ENCODE measurements around the gene RNF113B.

RNF113B gene

DNA sequence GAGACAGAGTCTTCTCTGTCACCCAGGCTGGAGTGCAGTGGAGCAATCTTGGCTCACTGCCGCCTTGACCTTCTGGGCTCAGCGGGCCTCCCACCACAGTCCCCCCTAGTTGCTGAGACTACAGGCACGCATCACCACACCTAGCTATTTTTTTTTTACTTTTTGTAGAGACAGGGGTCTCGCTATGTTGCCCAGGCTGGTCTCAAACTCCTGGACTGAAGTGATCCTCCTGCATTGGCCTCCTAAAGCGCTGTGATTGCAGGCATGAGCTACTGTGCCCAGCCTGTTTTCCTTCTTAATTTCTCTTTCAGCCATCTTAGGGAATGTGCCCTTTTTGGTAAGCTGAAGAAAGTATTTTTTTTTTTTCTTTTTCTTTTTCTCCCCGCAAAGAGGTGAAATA, 42.6 kb upstream of the RNF113B start:
- no peak for DNase-seq
- Histone ChIP-seq H3K9me3 (ENCODE audit: control insufficient read depth, low read length) (no peaks in the 10 kb centered on the region), H3K4me1 (ENCODE audit: control insufficient read depth, insufficient read depth, low read length, poor library complexity, severe bottlenecking) (no peaks in the 10 kb centered on the region), H3K4me3 (ENCODE audit: insufficient read depth, low read depth, low read length, poor library complexity, severe bottlenecking) (no peak overlapping the region), H3K27ac (ENCODE audit: insufficient read depth, low read length, poor library complexity, severe bottlenecking) (no peak overlapping the region), H3K27me3 (replicated peaks; ENCODE audit: control insufficient read depth, insufficient read depth, low read length, poor library complexity, severe bottlenecking) (no peaks in the 10 kb centered on the region), H3K36me3 (ENCODE audit: control insufficient read depth, insufficient read depth, low read length) (no peaks in the 10 kb centered on the region)

- no peak overlapping the region for H3K4me3 ChIP-seq (ENCODE audit: insufficient read depth, low read depth, low read length, poor library complexity, severe bottlenecking)
- DNase-seq, result no peak
- no peak overlapping the region for H3K27ac ChIP-seq (ENCODE audit: insufficient read depth, low read length, poor library complexity, severe bottlenecking)
- no peaks in the 10 kb centered on the region for H3K36me3 ChIP-seq (ENCODE audit: control insufficient read depth, insufficient read depth, low read length)
- H3K4me1 ChIP-seq (ENCODE audit: control insufficient read depth, insufficient read depth, low read length, poor library complexity, severe bottlenecking), result no peaks in the 10 kb centered on the region
- no peaks in the 10 kb centered on the region for H3K9me3 ChIP-seq (ENCODE audit: control insufficient read depth, low read length)
- H3K27me3 ChIP-seq (replicated peaks; ENCODE audit: control insufficient read depth, insufficient read depth, low read length, poor library complexity, severe bottlenecking), result no peaks in the 10 kb centered on the region
Observed at GRCh38 chr13:98217597-98217996, 40.5 kb upstream of the RNF113B start.

GRCh38 chr13:98216711-98217285, 39.7 kb upstream of the RNF113B start:
- no peaks in the 10 kb centered on the region for H3K4me1 ChIP-seq (ENCODE audit: control insufficient read depth, insufficient read depth, low read length, poor library complexity, severe bottlenecking)
- no peak overlapping the region for H3K27ac ChIP-seq (ENCODE audit: insufficient read depth, low read length, poor library complexity, severe bottlenecking)
- H3K9me3 ChIP-seq (ENCODE audit: control insufficient read depth, low read length), result no peaks in the 10 kb centered on the region
- no peaks in the 10 kb centered on the region for H3K27me3 ChIP-seq (replicated peaks; ENCODE audit: control insufficient read depth, insufficient read depth, low read length, poor library complexity, severe bottlenecking)
- DNase-seq, result no peak
- no peaks in the 10 kb centered on the region for H3K36me3 ChIP-seq (ENCODE audit: control insufficient read depth, insufficient read depth, low read length)
- H3K4me3 ChIP-seq (ENCODE audit: insufficient read depth, low read depth, low read length, poor library complexity, severe bottlenecking), result no peak overlapping the region

DNA sequence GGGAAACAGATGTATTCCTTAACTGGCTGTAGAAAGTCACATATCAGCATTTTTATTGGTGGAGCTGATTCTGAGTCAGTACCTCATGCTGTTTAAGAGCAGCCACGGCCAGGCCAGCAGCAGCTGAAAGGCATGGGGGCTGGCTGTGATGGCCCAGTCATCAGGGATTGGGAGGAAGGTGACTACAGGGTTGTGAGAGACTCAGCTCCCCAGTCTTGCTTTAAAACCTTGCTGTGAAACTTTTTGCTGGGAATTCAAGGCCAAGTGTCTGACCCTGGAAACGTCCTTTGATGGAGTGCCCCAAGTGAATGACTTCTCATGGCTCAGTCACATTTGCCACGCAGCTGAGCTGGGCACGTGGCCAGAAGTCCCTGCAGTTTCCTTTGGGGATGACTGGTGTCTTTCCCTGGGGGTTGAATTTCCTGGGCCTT, 39.1 kb upstream of the RNF113B start:
- Histone ChIP-seq H3K4me3 (ENCODE audit: insufficient read depth, low read depth, low read length, poor library complexity, severe bottlenecking) (no peak overlapping the region), H3K27me3 (replicated peaks; ENCODE audit: control insufficient read depth, insufficient read depth, low read length, poor library complexity, severe bottlenecking) (no peaks in the 10 kb centered on the region), H3K27ac (ENCODE audit: insufficient read depth, low read length, poor library complexity, severe bottlenecking) (no peak overlapping the region), H3K36me3 (ENCODE audit: control insufficient read depth, insufficient read depth, low read length) (no peaks in the 10 kb centered on the region), H3K4me1 (ENCODE audit: control insufficient read depth, insufficient read depth, low read length, poor library complexity, severe bottlenecking) (no peaks in the 10 kb centered on the region), H3K9me3 (ENCODE audit: control insufficient read depth, low read length) (no peaks in the 10 kb centered on the region)
- no peak for DNase-seq

DNA sequence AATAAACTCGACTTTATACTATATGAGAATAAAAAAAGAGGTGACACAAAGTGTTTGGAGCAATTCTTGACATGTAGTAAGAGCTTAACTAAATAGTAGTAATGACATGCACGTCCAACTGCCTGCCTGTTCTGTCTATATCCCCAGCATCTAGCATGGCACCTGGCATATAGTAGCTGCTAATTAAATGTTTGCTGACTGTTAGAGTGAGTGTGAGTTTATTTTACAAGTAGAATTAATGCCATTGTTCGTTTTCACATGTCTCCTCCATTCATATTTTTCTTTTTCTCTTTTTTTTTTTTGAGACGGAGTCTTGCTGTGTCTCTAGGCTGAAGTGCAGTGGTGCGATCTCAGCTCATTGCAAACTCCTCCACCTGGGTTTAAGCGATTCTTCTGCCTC, 38.4 kb upstream of the RNF113B start:
- Histone ChIP-seq H3K27me3 (replicated peaks; ENCODE audit: control insufficient read depth, insufficient read depth, low read length, poor library complexity, severe bottlenecking) (no peaks in the 10 kb centered on the region), H3K4me3 (ENCODE audit: insufficient read depth, low read depth, low read length, poor library complexity, severe bottlenecking) (no peak overlapping the region), H3K36me3 (ENCODE audit: control insufficient read depth, insufficient read depth, low read length) (no peaks in the 10 kb centered on the region), H3K4me1 (ENCODE audit: control insufficient read depth, insufficient read depth, low read length, poor library complexity, severe bottlenecking) (no peaks in the 10 kb centered on the region), H3K9me3 (ENCODE audit: control insufficient read depth, low read length) (no peaks in the 10 kb centered on the region), H3K27ac (ENCODE audit: insufficient read depth, low read length, poor library complexity, severe bottlenecking) (no peak overlapping the region)
- no peak for DNase-seq

GRCh38 chr13:98214707-98215106, 37.6 kb upstream of the RNF113B start:
- Histone ChIP-seq H3K36me3 (ENCODE audit: control insufficient read depth, insufficient read depth, low read length) (no peaks in the 10 kb centered on the region), H3K27ac (ENCODE audit: insufficient read depth, low read length, poor library complexity, severe bottlenecking) (no peak overlapping the region), H3K27me3 (replicated peaks; ENCODE audit: control insufficient read depth, insufficient read depth, low read length, poor library complexity, severe bottlenecking) (no peaks in the 10 kb centered on the region), H3K4me3 (ENCODE audit: insufficient read depth, low read depth, low read length, poor library complexity, severe bottlenecking) (no peak overlapping the region), H3K4me1 (ENCODE audit: control insufficient read depth, insufficient read depth, low read length, poor library complexity, severe bottlenecking) (no peaks in the 10 kb centered on the region), H3K9me3 (ENCODE audit: control insufficient read depth, low read length) (no peaks in the 10 kb centered on the region)
- no peak for DNase-seq

DNA sequence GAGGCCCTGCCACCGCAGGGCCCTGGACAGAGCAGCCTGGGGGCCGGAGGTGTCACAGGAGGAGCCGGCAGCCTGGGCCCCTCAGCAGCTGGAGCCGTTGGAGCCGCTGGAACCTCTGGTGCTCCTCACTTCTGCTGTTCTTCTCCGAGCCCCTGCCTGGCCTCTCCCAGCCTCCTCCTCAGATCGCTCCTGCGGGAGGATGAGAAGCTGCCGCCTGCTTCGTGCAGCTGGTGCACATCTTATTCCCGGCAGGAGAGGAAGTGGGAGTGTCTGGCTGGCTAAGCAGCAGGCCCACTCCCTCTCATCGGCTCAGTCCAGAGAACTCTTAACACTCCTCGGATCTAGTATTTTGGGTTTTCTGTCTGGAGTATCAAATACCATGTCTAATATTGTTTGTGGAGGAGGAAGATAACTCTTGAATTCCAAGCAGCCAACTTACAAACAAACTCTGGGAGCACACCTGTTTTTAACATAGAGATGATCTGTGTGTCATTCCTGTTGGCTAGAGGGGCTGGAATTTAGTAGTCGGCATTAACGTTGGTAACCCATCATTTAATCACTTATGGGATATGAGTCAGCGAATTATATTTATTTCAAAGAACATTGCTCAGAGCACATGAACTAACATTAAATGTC, 37.1 kb upstream of the RNF113B start:
- Histone ChIP-seq H3K4me1 (ENCODE audit: control insufficient read depth, insufficient read depth, low read length, poor library complexity, severe bottlenecking) (no peaks in the 10 kb centered on the region), H3K36me3 (ENCODE audit: control insufficient read depth, insufficient read depth, low read length) (no peaks in the 10 kb centered on the region), H3K4me3 (ENCODE audit: insufficient read depth, low read depth, low read length, poor library complexity, severe bottlenecking) (no peak overlapping the region), H3K27me3 (replicated peaks; ENCODE audit: control insufficient read depth, insufficient read depth, low read length, poor library complexity, severe bottlenecking) (no peaks in the 10 kb centered on the region), H3K9me3 (ENCODE audit: control insufficient read depth, low read length) (no peaks in the 10 kb centered on the region), H3K27ac (ENCODE audit: insufficient read depth, low read length, poor library complexity, severe bottlenecking) (no peak overlapping the region)
- no peak for DNase-seq

DNA sequence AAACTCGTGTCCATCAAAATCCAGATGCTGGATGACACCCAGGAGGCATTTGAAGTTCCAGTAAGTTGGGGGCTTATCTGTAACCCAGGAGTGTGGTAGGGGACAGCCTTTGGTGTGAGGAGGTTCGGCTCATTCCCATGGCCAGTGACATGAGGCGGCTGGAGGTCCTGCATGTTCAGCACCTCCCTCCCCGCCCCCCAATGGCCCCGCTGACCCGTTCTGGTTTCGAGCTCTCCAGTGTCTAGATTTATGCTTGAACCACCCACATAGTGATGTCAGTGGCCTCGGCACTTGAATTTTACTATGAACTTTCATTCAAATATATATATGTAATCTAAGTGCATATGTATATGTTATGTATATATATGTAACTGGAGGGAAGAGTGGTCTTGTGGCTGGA, 36.3 kb upstream of the RNF113B start:
- Histone ChIP-seq H3K36me3 (ENCODE audit: control insufficient read depth, insufficient read depth, low read length) (no peaks in the 10 kb centered on the region), H3K27me3 (replicated peaks; ENCODE audit: control insufficient read depth, insufficient read depth, low read length, poor library complexity, severe bottlenecking) (no peaks in the 10 kb centered on the region), H3K27ac (ENCODE audit: insufficient read depth, low read length, poor library complexity, severe bottlenecking) (no peak overlapping the region), H3K4me3 (ENCODE audit: insufficient read depth, low read depth, low read length, poor library complexity, severe bottlenecking) (no peak overlapping the region), H3K4me1 (ENCODE audit: control insufficient read depth, insufficient read depth, low read length, poor library complexity, severe bottlenecking) (no peaks in the 10 kb centered on the region), H3K9me3 (ENCODE audit: control insufficient read depth, low read length) (no peaks in the 10 kb centered on the region)
- no peak for DNase-seq

DNA sequence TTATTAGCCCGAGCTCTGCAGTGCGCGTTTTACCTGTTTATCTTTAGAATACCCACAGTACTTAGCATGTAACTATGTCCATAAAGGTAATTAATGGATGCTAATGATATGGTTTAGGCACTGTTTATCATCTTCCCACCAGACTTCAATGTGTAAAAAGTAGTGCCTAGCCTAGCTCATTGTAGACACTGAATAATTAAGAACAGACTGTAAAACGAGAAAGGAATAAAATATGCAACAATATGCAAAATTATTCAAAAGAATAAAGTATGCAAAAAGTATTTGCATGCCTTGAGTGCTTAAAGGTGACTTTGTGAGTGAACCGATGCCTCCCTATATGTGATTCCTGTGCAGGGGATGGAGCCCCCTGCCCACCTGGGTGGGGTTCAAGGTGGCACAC, 35.7 kb upstream of the RNF113B start:
- H3K4me1 ChIP-seq (ENCODE audit: control insufficient read depth, insufficient read depth, low read length, poor library complexity, severe bottlenecking), result no peaks in the 10 kb centered on the region
- no peak overlapping the region for H3K4me3 ChIP-seq (ENCODE audit: insufficient read depth, low read depth, low read length, poor library complexity, severe bottlenecking)
- DNase-seq, result no peak
- no peak overlapping the region for H3K27ac ChIP-seq (ENCODE audit: insufficient read depth, low read length, poor library complexity, severe bottlenecking)
- H3K36me3 ChIP-seq (ENCODE audit: control insufficient read depth, insufficient read depth, low read length), result no peaks in the 10 kb centered on the region
- H3K27me3 ChIP-seq (replicated peaks; ENCODE audit: control insufficient read depth, insufficient read depth, low read length, poor library complexity, severe bottlenecking), result no peaks in the 10 kb centered on the region
- H3K9me3 ChIP-seq (ENCODE audit: control insufficient read depth, low read length), result no peaks in the 10 kb centered on the region

- DNase-seq, result no peak
- no peaks in the 10 kb centered on the region for H3K4me1 ChIP-seq (ENCODE audit: control insufficient read depth, insufficient read depth, low read length, poor library complexity, severe bottlenecking)
- no peaks in the 10 kb centered on the region for H3K27me3 ChIP-seq (replicated peaks; ENCODE audit: control insufficient read depth, insufficient read depth, low read length, poor library complexity, severe bottlenecking)
- no peak overlapping the region for H3K4me3 ChIP-seq (ENCODE audit: insufficient read depth, low read depth, low read length, poor library complexity, severe bottlenecking)
- H3K9me3 ChIP-seq (ENCODE audit: control insufficient read depth, low read length), result no peaks in the 10 kb centered on the region
- H3K36me3 ChIP-seq (ENCODE audit: control insufficient read depth, insufficient read depth, low read length), result no peaks in the 10 kb centered on the region
- H3K27ac ChIP-seq (ENCODE audit: insufficient read depth, low read length, poor library complexity, severe bottlenecking), result no peak overlapping the region
Observed at GRCh38 chr13:98208606-98209005, 31.5 kb upstream of the RNF113B start.
